ENCODE measurements around the gene ACTMAP. TPM values are rescaled to one million over a fixed set of nuclear protein-coding genes. Genes with fewer than 3 reads are reported as not detected.
A peak's percentile ranks its signal among the peaks of the same experiment; 100 is the strongest.

Gene ACTMAP
- total and polyA plus RNA-seq, 2 of the 8 experiments (the other 6 are each of a cell fraction or from before 2014, with no cell fraction given): 24.1 to 26.5 TPM

GRCh38 chr19:40754611-40755247 lies 4.5 kb upstream of the ACTMAP start:
- H4K8ac ChIP-seq (ENCODE audit: extremely low read depth, insufficient read depth, low read length): no peak overlapping the region
- H3K23ac ChIP-seq (ENCODE audit: insufficient read length): no peak overlapping the region
- no peak overlapping the region for H4K91ac ChIP-seq (replicated peaks; ENCODE audit: insufficient read length, low read length)
- no peak overlapping the region for H3K18ac ChIP-seq (ENCODE audit: extremely low read depth, low read length)
- no peak overlapping the region for H3K56ac ChIP-seq (replicated peaks; ENCODE audit: insufficient read length, low read depth, low read length)
- no peak overlapping the region for H2BK15ac ChIP-seq (ENCODE audit: low read length)
- H2BK20ac ChIP-seq (ENCODE audit: low read length): no peak overlapping the region
- no peak overlapping the region for H3K4ac ChIP-seq (replicated peaks; ENCODE audit: insufficient read length, low read depth, low read length)
- no peak for DNase-seq (ENCODE audit: low read depth in 1 of 2, low spot score in 2 of 2)
- H2BK5ac ChIP-seq (ENCODE audit: low read depth, low read length): no peak overlapping the region
- H4K5ac ChIP-seq (ENCODE audit: insufficient read length, low read depth, low read length): no peak overlapping the region
- H3K4me3 ChIP-seq (ENCODE audit: extremely low read depth in 1 of 4, insufficient read depth in 2 of 4, low read depth in 3 of 4, low read length in 4 of 4): peak overlapping the region in 1 of 4 experiments; percentile 31; a peak in 2 of 8 replicates
- no peak overlapping the region for H2BK12ac ChIP-seq (ENCODE audit: low read depth, low read length)
- no peak overlapping the region for H2BK120ac ChIP-seq (replicated peaks; ENCODE audit: low read depth, low read length)
- peaks cover 43 to 77% of the 10 kb centered on the region in 2 experiments for H3K79me2 ChIP-seq (ENCODE audit: control insufficient read depth in 1 of 2, insufficient read depth in 2 of 2, low read length in 2 of 2)
- H2AK5ac ChIP-seq (ENCODE audit: low read depth, low read length): no peak overlapping the region
- FAIRE-seq: no peak
- CTCF ChIA-PET (ENCODE audit: partially characterized antibody): interaction anchor here (0.6 to 3.4 kb wide), 6 partner anchors 12 to 495 kb away, joined by 3 to 14 read pairs (median 4); no protein-coding TSS in a partner anchor
- H3K27ac ChIP-seq (ENCODE audit: low read depth, low read length): no peak overlapping the region
- no peaks in the 10 kb centered on the region for H3K9me3 ChIP-seq (ENCODE audit: insufficient read depth in 2 of 2, low read depth in 1 of 2, low read length in 1 of 2)
- H3K14ac ChIP-seq (ENCODE audit: insufficient read length): no peak overlapping the region
- peak overlapping the region; percentile 34 to 56 for H3K4me2 ChIP-seq (ENCODE audit: insufficient read depth in 1 of 2, low read depth in 2 of 2, low read length in 2 of 2)
- H3K36me3 ChIP-seq (ENCODE audit: control insufficient read depth in 2 of 4, insufficient read depth in 4 of 4, low read length in 3 of 4): peaks cover 21 to 64% (median 42%) of the 10 kb centered on the region in 4 experiments; a peak in 7 of 8 replicates
- H4K20me1 ChIP-seq (replicated peaks in 1 of 2; ENCODE audit: control insufficient read depth in 1 of 2, insufficient read depth in 2 of 2, low read length in 2 of 2): peaks cover 22 to 32% of the 10 kb centered on the region in 2 experiments
- H3K4me1 ChIP-seq (replicated peaks in 1 of 4; ENCODE audit: control insufficient read depth in 3 of 4, insufficient read depth in 4 of 4, low read length in 3 of 4): peaks cover 0 to under 1% (median 0%) of the 10 kb centered on the region in 4 experiments; a peak in 3 of 7 replicates
- peaks cover 7% of the 10 kb centered on the region for H3K79me1 ChIP-seq (ENCODE audit: low read depth, low read length)
- WGBS, 2 experiments (ENCODE audit: extremely low coverage in 1 of 2, insufficient coverage in 1 of 2, insufficient read length in 1 of 2, insufficient replicate concordance in 2 of 2, low coverage in 1 of 2, low lambda C conversion rate in 2 of 2, missing lambda C conversion rate in 1 of 2): 97% methylated on average over 7 of the region's 9 CpGs; no CpG with 5 or more reads in 1 of the 2 experiments
- H3K27me3 ChIP-seq (replicated peaks in 1 of 4; ENCODE audit: control insufficient read depth in 3 of 4, extremely low read depth in 1 of 4, insufficient read depth in 3 of 4, low read length in 3 of 4): no peaks in the 10 kb centered on the region
- POLR2A ChIA-PET (ENCODE audit: partially characterized antibody): interaction anchor here (0.7 to 15.7 kb wide), 7 partner anchors 12 to 124 kb away, joined by 3 to 399 read pairs (median 6); partner anchors contain the start of genes COQ8B, EGLN2, ITPKC and MIA
- H3K9ac ChIP-seq (replicated peaks in 1 of 4; ENCODE audit: extremely low read depth in 1 of 4, low read depth in 3 of 4, low read length in 3 of 4): peak overlapping the region in 2 of 4 experiments; percentile 26 to 41; a peak in 4 of 7 replicates
- H3K23me2 ChIP-seq (ENCODE audit: low read depth, low read length): peaks cover 7% of the 10 kb centered on the region
- H2AFZ ChIP-seq (ENCODE audit: low read length): no peak overlapping the region
- TF ChIP-seq SP1 (IDR thresholded peaks at IDR 0.05; ENCODE audit: low read depth, low read length) (no peak), SUZ12 (IDR thresholded peaks at IDR 0.05; ENCODE audit: low read length) (no peak), USF2 (IDR thresholded peaks at IDR 0.05; ENCODE audit: low read length) (no peak), POLR2A (IDR thresholded peaks at IDR 0.05; ENCODE audit: control extremely low read depth in 1 of 2, low read depth in 2 of 2, low read length in 2 of 2) (peak; percentile 24 to 46; a peak in 2 of 3 replicates), SRF (IDR thresholded peaks at IDR 0.05; ENCODE audit: low read depth, low read length) (no peak), MAFK (IDR thresholded peaks at IDR 0.05; ENCODE audit: low read depth, low read length) (no peak), POLR2AphosphoS5 (IDR thresholded peaks at IDR 0.05; ENCODE audit: low read depth, low read length) (peak; percentile 48; the same call in 1 of the 2 replicates), TCF12 (IDR thresholded peaks at IDR 0.05; ENCODE audit: low read depth, low read length) (no peak), SP4 (IDR thresholded peaks at IDR 0.05; ENCODE audit: low read length) (no peak), RAD21 (IDR thresholded peaks at IDR 0.05 in 1 of 2, conservative IDR thresholded peaks at IDR 0.05 in 1 of 2; ENCODE audit: low read depth in 2 of 2, low read length in 2 of 2) (no peak), FOSL1 (IDR thresholded peaks at IDR 0.05; ENCODE audit: insufficient read depth, low read depth, low read length) (no peak), TAF7 (optimal IDR thresholded peaks at IDR 0.05; ENCODE audit: borderline replicate concordance, low read depth, low read length) (no peak)

Data from H1 (cell line).